Measurements from ENCODE around the gene ACRBP.

- TF ChIP-seq EZH2 (IDR thresholded peaks at IDR 0.05) (no peak), FOXP2 (optimal IDR thresholded peaks at IDR 0.05; ENCODE audit: control extremely low read depth, extremely low read length, insufficient read depth) (no peak), POLR2AphosphoS5 (IDR thresholded peaks at IDR 0.05; ENCODE audit: borderline replicate concordance, low read depth, low read length) (no peak)
Observed at GRCh38 chr12:6691473-6691872, 44.2 kb upstream of the ACRBP start.
